Measurements from ENCODE around the gene TNFAIP8L1.

- TF ChIP-seq, protein P1, sequence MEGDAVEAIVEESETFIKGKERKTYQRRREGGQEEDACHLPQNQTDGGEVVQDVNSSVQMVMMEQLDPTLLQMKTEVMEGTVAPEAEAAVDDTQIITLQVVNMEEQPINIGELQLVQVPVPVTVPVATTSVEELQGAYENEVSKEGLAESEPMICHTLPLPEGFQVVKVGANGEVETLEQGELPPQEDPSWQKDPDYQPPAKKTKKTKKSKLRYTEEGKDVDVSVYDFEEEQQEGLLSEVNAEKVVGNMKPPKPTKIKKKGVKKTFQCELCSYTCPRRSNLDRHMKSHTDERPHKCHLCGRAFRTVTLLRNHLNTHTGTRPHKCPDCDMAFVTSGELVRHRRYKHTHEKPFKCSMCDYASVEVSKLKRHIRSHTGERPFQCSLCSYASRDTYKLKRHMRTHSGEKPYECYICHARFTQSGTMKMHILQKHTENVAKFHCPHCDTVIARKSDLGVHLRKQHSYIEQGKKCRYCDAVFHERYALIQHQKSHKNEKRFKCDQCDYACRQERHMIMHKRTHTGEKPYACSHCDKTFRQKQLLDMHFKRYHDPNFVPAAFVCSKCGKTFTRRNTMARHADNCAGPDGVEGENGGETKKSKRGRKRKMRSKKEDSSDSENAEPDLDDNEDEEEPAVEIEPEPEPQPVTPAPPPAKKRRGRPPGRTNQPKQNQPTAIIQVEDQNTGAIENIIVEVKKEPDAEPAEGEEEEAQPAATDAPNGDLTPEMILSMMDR (IDR thresholded peaks at IDR 0.05; ENCODE audit: poor library complexity): no peak
- no peak for TF ChIP-seq EZH2 (IDR thresholded peaks at IDR 0.05; ENCODE audit: borderline replicate concordance)
These were observed 63.4 kb downstream of the TNFAIP8L1 start for GRCh38 chr19:4702764-4703163.

Measured in hepatocyte (in vitro differentiated cells).